GM08714 (cell line): Measurements from ENCODE around the gene PBLD.
"Not testable (repeated sequence)": the region's sequence is repeated elsewhere in the genome, so short reads cannot be mapped to it uniquely, and the experiment has no call there.

Experiments
- H3K4me3 ChIP-seq: fragments of 200-500 bp; sonication (Bioruptor generic); 2 replicates; pipeline ENCODE4 v1.5.1; 2014; ENCODE audit warnings: mild to moderate bottlenecking, low read length, inconsistent platforms
- ZNF274 ChIP-seq: IDR thresholded peaks from 2 replicates; pipeline ENCODE4 v1.6.1; 2012; ENCODE audit warnings: mild to moderate bottlenecking, low read depth, low read length

PBLD gene

GRCh38 chr10:68276224-68276623 is 56.5 kb downstream of the PBLD start:
- H3K4me3 ChIP-seq: no peak overlapping the region
- no peak for TF ChIP-seq ZNF274

GRCh38 chr10:68275600-68276126 is 57.1 kb downstream of the PBLD start:
- TF ChIP-seq ZNF274: no peak
- no peak overlapping the region for H3K4me3 ChIP-seq

- no peak overlapping the region for H3K4me3 ChIP-seq
- TF ChIP-seq ZNF274: no peak
These were observed 59.9 kb downstream of the PBLD start for GRCh38 chr10:68272833-68273232.

- H3K4me3 ChIP-seq: no peak overlapping the region
- no peak for TF ChIP-seq ZNF274
These were observed 61.4 kb downstream of the PBLD start for GRCh38 chr10:68271196-68271882.

- no peak for TF ChIP-seq ZNF274
- H3K4me3 ChIP-seq: no peak overlapping the region
These were observed 63.0 kb downstream of the PBLD start for GRCh38 chr10:68269562-68270290.

GRCh38 chr10:68261132-68261856 is 71.4 kb downstream of the PBLD start:
- no peak for TF ChIP-seq ZNF274
- H3K4me3 ChIP-seq: no peak overlapping the region

- no peak for TF ChIP-seq ZNF274
- H3K4me3 ChIP-seq: no peak overlapping the region
These were observed 79.4 kb downstream of the PBLD start for GRCh38 chr10:68253346-68253745.

GRCh38 chr10:68251625-68252495 is 80.9 kb downstream of the PBLD start:
- no peak for TF ChIP-seq ZNF274
- H3K4me3 ChIP-seq: no peak overlapping the region

GRCh38 chr10:68251151-68251550 is 81.6 kb downstream of the PBLD start:
- TF ChIP-seq ZNF274: no peak
- no peak overlapping the region for H3K4me3 ChIP-seq

GRCh38 chr10:68249297-68249696 is 83.4 kb downstream of the PBLD start:
- no peak overlapping the region for H3K4me3 ChIP-seq
- TF ChIP-seq ZNF274: no peak

- no peak for TF ChIP-seq ZNF274
- no peak overlapping the region for H3K4me3 ChIP-seq
These were observed 84.8 kb downstream of the PBLD start for GRCh38 chr10:68247931-68248330.

- H3K4me3 ChIP-seq: not testable (repeated sequence)
These were observed 86.3 kb downstream of the PBLD start for GRCh38 chr10:68246397-68246796.

GRCh38 chr10:68242051-68242450 is 90.7 kb downstream of the PBLD start:
- no peak overlapping the region for H3K4me3 ChIP-seq
- TF ChIP-seq ZNF274: no peak
